GDM1 (cell line): ENCODE measurements around the gene CDH1.
"Not testable (repeated sequence)": the region's sequence is repeated elsewhere in the genome, so short reads cannot be mapped to it uniquely, and the experiment has no call there.

ENCODE experiments used
- DNase-seq: peaks from one replicate; lab custom pipeline; 2025; lab: John Stamatoyannopoulos, UW

Gene CDH1

GRCh38 chr16:68762996-68763756 lies 26.1 kb downstream of the CDH1 start:
- DNase-seq, result no peak

GRCh38 chr16:68764862-68765261 lies 27.8 kb downstream of the CDH1 start:
- no peak for DNase-seq

- DNase-seq, result no peak
Measured at GRCh38 chr16:68767581-68767980, 30.5 kb downstream of the CDH1 start.

GRCh38 chr16:68768175-68768574 lies 31.1 kb downstream of the CDH1 start:
- DNase-seq, result no peak

DNA sequence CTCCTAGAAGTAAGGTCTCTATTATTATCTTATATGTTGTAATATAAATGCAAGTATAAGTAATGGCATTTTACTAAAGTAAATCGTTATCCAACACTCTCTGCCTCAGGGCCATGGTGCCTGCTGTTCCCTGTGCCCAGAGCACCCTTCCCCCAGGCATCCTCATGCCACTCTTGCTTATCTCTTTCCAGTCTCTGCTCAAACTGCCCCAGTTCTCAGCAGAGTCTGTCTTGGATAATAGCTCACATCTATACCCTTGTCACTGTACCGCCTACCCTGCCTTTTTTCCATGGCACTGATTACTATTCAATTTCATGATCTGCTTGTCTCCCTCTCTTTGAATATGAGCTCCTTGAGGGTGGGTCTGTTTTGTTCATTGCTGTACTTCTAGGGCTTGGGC lies 31.7 kb downstream of the CDH1 start:
- no peak for DNase-seq

- DNase-seq, result no peak
Measured at GRCh38 chr16:68770671-68771070, 33.6 kb downstream of the CDH1 start.

GRCh38 chr16:68772030-68772681 lies 35.1 kb downstream of the CDH1 start:
- no peak for DNase-seq

DNA sequence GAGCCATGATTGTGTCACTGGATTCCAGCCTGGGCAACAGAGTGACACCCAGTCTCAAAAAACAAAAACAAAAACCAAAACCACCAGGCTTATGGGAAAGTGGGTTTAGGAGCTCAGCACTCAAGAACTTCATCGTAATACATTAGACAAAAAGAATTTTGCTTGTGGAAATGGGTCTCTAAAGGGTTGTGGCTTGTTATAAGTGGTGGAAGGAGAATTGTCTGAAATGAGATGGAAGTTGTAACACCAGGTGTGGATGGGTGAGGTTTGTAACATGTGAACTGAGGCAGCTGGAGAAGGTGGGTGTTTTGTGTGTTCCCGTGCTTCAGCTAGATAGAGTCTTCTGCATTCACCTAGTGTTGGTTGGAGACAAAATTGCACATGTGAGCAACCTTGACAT lies 35.8 kb downstream of the CDH1 start:
- DNase-seq, result no peak

DNA sequence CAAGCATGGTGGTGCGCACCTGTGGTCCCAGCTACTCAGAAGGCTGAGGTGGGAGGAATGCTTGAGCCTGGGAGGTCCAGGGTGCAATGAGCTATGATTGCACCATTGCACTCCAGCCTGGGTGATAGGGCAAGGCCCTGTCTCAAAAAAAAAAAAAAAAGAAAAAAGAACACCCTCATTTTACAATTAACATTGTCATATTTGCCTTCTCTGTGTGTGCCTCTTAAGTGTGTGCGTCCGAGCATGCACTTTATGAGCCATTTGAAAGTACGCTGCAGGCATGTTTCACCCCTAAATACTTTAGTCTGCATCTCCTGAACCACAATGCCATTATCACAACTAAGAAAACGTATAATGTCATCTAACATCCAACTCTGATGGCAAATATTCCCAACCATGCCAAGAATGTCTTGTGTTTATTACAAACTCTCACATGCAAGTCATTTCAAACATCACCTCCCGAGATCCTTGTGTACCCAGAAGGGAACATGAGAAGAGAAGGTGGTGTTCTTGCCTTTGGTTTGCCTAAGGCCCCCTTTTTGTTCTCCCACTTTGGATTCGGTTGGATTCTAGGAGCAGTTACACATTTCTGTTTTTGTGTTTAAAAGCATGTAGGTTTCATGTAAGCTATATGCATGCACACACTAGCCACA lies 38.0 kb downstream of the CDH1 start:
- DNase-seq, result no peak

DNA sequence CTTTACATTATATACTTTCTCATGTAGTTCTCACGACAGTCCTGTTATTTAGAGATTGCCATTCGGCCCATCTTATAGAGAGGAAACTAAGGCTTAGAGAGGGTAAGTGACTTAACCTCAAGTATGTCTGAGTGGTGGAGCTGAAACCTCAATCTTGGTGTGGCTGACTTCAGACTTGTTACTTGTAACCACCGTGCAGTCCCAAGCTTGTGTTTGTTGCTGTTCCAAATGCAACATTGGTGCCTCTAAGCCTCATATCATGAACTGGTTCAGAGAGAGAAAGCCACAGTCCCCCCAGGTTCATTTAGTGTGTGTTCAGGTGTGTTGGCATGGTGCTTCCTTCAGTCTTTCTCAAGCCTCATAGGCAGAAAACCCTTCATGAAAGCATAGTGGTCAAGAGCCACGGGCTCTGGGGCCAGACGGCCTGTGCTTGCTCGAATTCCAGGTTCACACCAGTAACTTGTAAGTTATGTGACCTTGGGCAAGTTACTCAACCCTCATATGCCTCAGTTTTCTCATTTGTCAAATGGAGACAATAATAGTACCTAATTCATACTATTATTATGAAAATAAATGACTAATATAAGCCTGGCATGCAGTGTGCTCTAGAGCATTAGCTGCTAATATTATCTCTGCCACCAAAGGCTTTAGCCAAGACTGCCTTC lies 39.9 kb downstream of the CDH1 start:
- DNase-seq, result no peak

- DNase-seq, result no peak
Measured at GRCh38 chr16:68778551-68779231, 41.6 kb downstream of the CDH1 start.

DNA sequence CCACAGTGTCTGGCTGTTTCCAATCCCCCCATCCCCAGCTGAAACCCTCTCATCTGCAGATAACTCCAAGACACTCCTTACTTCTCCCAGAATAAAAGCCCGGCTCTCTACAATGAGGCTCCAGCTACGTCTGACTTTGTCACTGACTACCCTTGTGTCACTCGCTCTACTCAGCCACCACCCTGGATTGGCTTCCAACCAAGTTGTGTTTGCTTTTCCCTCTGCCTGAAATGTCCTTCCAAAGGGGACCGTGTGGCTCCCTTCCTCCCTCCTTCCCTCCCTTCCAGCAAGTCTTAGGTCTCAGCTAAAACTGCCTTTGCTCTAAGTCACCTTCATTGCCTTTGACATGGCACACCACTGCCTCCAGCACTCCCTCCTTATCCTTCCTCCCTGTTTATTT lies 42.8 kb downstream of the CDH1 start:
- no peak for DNase-seq

DNA sequence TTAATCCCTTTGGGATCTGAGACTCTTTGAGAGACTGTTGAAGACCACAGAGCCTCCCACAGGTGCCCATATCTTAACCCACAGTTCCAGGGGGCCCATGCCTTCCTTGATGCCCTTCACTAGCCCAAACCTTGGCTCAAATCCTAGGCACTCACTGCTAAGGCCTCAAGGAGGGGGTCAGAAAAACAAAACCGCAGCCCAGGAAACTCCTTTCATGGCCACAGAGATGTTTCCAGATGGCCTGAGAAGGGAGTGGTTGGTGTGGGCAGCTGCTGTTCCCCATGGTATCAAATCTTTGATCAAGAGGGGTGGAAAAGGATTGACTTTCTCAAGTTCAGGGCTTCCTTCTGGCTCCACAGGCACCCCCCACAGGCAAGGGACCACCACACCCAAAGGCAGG lies 44.7 kb downstream of the CDH1 start:
- no peak for DNase-seq

DNA sequence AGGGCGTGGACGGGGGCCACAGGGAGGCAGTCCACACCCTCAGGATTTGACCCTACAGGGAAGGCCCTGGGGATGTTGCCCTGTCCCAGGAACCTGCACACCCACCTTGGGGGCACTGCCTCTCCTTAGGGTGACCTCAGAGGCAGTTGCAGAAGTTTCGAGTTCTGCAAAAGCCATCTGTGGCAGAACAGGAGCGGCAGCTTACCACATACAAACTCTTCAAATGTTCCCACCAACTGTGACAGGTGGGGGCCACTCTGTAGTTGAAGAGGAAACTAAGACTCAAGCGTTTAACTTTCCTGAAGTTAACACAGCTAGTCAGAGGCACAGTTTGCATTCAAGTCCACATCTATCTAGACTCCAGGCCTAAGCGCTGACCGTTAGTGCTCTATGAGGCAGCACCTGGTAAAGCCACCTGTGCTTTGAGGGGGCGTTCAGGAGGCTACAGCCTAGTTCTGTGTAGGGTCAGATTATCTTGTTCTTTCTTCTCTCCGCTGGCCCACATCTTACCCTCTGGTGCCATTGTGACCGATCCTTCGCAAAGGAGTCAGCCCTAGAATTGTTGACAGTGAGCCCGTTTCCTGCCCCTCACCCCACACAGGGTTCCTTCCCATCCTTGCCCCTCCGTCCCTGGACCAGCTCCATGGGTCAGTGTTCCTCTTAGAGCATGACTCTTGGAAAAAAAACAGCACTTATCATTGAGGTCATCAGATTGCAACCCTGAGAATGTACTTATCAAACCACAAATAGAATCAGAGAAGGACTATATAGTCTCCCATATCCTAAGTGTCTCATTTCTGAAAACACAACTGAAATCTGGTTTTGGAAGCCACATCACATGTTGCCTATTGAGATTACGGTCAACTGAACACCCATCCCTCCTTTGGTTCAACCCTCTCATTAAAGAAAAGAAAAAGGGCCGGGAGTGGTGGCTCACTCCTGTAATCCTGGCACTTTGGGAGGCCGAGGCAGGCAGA lies 45.4 kb downstream of the CDH1 start:
- no peak for DNase-seq

GRCh38 chr16:68784226-68784625 lies 47.1 kb downstream of the CDH1 start:
- no peak for DNase-seq

DNA sequence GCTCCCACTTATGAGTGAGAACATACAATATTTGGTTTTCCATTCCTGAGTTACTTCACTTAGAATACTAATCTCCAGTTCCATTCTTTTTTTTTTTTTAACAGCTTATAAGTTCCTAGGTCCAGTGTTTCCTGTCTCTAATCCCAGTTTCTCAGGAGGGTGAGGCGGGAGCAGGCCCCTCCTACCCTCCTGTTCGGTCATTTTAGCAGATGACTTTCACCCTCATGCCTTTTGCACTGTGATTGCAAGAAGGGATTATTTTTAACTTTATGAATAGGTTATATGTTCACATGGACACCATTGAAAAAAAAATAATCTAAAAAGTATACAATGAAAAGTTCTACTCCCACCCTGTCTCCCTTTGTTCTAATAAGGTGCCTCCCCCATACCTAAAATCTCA lies 47.6 kb downstream of the CDH1 start:
- DNase-seq, result no peak

DNA sequence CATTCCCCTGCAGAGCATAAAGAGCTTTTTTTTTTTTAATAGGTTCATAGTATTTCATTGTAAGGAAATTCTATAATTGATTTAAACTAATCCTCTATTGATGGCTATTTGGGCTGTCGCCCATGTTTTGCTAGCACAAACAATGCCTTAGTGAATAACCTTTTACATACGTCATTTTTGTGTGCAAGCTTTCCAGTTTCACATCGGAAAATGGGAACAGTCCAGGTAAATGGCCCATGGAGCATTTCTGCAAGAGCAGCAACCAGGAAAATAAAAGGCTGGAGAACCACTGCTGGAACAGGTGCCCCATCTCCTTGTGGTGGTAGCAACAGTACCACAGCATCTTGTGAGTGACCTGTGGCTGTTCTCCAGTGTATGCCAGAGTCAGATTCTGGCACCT lies 48.6 kb downstream of the CDH1 start:
- DNase-seq, result no peak

DNA sequence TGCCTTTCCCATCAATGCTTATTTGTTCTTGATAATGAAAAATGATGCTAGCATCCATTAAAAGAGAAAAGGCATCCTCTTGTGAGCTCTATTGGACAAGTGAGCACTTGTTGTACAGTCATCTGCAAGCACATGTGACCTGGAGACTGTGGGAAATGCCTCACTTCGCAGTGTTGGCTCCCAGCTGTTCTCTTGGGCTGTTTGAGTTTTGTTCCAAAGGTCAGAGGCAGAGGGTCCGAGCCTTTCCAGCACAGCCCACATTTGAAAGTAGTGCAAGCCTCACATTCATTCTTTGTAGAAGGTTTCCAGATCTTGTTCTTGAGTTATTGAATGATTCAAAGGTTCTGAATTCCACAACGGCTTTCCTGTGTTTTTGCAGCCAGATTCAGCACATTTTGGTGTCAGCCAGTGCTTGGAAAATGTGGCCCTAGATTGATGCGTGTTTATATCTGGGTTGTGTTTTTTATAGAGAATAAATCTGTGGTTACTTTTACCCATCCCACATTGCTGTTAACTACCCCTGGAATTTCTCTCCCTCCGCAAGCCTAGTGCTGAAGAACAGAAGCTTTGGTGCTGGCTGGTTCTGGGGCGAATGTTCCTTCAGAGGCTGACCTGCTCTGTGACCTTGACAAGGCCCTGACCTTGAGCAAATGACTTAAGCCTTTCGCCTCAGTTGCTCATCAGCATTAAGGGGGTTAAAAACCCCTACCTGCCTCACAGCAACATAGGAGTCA lies 49.8 kb downstream of the CDH1 start:
- DNase-seq, result no peak

- DNase-seq, result not testable (repeated sequence)
Measured at GRCh38 chr16:68787419-68787807, 50.3 kb downstream of the CDH1 start.

DNA sequence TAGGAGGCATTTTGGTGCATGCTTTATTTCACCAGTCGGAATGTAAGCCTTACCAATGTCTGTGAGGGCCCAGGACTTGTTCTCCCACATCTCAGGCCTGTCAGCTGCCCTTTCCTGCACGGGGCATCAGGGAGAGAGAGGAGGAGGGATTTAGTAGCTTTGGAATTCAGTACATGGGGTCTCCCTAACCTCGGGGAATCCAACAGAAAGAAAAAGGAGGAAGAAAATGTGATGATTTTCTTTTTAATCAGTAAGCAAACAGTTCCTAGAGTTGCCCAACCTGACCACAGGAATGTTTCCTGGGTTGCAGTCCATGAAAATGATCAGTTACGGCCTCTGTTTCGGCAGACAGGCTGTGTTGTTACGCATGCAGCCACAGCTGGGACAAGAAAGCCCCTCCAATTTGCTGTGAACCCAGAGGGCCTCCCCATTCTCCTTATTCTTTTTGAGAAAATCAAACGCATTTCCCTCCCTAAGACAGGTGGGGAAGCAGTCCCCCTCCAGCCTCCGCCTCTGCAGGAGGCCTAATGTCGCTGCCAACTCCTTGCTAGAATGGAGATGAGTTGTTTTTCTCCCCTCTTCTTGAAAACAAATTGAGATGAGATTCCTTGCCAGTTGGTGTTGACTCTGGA lies 53.2 kb downstream of the CDH1 start:
- DNase-seq, result no peak
